Activated naive CD8-positive, alpha-beta T cell (primary cell): Measurements from ENCODE around the gene HS6ST1.

ENCODE experiments used
- H3K27ac Mint-ChIP-seq: one replicate; pipeline ENCODE4 v1.8.0; 2021; ENCODE audit warnings: mixed read lengths
- H3K27me3 Mint-ChIP-seq: one replicate; pipeline ENCODE4 v1.8.0; 2021; ENCODE audit warnings: mixed read lengths
- H3K36me3 Mint-ChIP-seq: one replicate; pipeline ENCODE4 v1.8.0; 2021; ENCODE audit warnings: mixed read lengths
- H3K4me1 Mint-ChIP-seq: one replicate; pipeline ENCODE4 v1.8.0; 2021; ENCODE audit warnings: low read depth, mixed read lengths
- H3K4me3 Mint-ChIP-seq: one replicate; pipeline ENCODE4 v1.8.0; 2021; ENCODE audit warnings: mild to moderate bottlenecking, mixed read lengths
- H3K9me3 Mint-ChIP-seq: one replicate; pipeline ENCODE4 v1.8.0; 2021; ENCODE audit warnings: low read depth, mixed read lengths

Gene HS6ST1

DNA sequence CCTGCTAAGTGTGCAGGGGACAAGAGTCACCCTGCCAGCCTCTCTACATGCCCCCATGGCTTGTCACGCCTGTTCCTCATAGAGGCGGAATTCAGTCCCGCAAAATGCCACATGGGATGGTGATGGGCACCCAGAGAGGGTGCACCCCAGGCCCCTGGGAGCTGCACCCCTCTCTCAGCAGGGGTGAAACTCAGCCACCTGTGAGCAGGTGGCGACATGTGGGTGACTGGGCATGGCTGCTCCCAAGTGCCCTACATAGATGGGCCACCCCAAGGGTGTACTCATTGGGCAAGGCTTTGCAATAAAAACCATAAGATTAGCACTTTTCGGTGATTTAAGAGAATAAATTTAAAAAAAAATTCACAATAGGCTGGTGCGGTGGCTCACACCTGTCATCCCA, 6.3 kb downstream of the HS6ST1 start:
- H3K4me1 Mint-ChIP-seq = peaks cover 44% of the 10 kb centered on the region
- H3K36me3 Mint-ChIP-seq = no peaks in the 10 kb centered on the region
- no peak overlapping the region for H3K4me3 Mint-ChIP-seq
- H3K27ac Mint-ChIP-seq = no peak overlapping the region
- no peaks in the 10 kb centered on the region for H3K9me3 Mint-ChIP-seq
- H3K27me3 Mint-ChIP-seq = no peaks in the 10 kb centered on the region

GRCh38 chr2:128311755-128312341, 6.8 kb downstream of the HS6ST1 start:
- no peaks in the 10 kb centered on the region for H3K9me3 Mint-ChIP-seq
- peaks cover 45% of the 10 kb centered on the region for H3K4me1 Mint-ChIP-seq
- no peaks in the 10 kb centered on the region for H3K27me3 Mint-ChIP-seq
- no peaks in the 10 kb centered on the region for H3K36me3 Mint-ChIP-seq
- H3K4me3 Mint-ChIP-seq = no peak overlapping the region
- H3K27ac Mint-ChIP-seq = no peak overlapping the region

DNA sequence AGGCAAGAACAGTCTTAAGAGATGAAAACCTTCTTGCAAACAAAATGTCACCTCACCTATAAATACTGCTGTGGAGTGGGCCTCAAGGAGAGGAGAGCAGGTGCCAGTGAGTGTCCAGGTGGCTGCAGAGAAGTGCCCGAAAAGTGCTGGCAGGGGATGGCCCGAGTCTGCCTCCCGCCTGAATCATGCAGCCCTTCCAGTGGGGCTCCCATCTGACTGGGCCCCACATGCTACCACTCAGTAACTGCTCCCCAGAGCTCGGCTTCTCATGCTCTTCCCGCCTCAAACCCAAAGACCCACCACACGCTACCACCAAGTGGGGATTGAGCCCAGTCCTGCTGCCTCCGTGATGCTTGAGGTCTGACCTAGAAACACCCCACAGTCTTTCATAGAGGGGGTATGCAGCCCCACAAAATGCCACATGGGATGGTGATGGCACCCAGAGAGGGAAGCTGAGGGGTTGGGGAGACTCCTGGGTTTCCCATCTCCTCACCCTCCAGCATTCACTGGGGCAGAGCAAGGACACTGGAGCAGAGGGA, 7.4 kb downstream of the HS6ST1 start:
- H3K27me3 Mint-ChIP-seq = no peaks in the 10 kb centered on the region
- H3K27ac Mint-ChIP-seq = no peak overlapping the region
- H3K36me3 Mint-ChIP-seq = no peaks in the 10 kb centered on the region
- H3K4me3 Mint-ChIP-seq = no peak overlapping the region
- no peaks in the 10 kb centered on the region for H3K9me3 Mint-ChIP-seq
- H3K4me1 Mint-ChIP-seq = peaks cover 40% of the 10 kb centered on the region

DNA sequence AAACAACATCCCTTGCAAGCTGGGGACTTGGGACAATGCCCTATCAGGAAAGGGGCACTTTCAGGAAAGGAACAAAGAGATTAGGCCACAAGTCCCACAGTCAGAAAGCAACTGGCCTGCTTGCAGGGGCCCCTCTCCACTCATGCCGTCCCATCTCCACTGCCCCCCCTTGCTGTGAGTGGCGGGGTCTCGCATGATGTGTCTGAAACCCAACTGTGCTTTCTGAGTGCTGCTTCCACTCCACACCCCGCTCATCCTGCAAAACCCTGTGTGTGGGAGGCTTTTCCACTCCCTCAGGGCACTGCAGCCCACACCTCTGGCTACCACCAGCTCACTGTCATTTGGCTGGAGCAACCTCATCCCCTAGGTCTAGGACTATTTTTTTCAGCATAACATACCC, 7.9 kb downstream of the HS6ST1 start:
- Mint-ChIP-seq H3K27me3 (no peaks in the 10 kb centered on the region), H3K9me3 (no peaks in the 10 kb centered on the region), H3K4me3 (no peak overlapping the region), H3K4me1 (peaks cover 37% of the 10 kb centered on the region), H3K27ac (no peak overlapping the region), H3K36me3 (no peaks in the 10 kb centered on the region)

DNA sequence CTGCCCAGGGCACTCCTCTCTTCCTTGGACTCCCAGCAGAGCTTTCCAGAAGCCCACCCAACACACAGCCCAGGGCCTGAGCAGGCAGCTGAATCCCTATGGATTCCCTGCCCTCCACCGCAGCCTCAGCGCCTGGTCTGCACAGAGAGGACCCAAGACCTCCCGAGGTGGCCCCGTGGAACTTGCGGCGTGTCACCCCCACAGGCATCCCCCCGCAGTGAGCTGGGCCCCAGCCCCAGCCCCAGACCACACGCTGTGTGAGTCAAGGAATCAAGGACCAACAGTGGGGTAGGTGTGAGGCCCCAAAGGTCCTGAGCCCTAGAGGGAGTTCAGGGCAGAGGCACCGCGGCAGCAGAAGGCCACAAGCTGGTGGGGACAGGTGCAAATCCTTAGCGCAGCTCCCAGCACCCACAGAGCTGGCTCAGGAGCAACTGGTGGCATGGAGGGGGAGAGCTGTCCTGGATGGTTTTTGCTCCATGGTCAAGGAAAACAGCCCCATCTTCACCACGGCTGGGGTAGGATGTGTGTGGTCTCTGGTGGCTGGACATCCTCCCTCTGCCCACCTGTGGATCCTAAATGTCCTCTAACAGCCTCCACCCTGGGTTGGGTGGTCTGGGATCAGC, 8.5 kb downstream of the HS6ST1 start:
- no peaks in the 10 kb centered on the region for H3K36me3 Mint-ChIP-seq
- H3K4me1 Mint-ChIP-seq = peaks cover 32% of the 10 kb centered on the region
- H3K27me3 Mint-ChIP-seq = no peaks in the 10 kb centered on the region
- H3K27ac Mint-ChIP-seq = no peak overlapping the region
- no peaks in the 10 kb centered on the region for H3K9me3 Mint-ChIP-seq
- H3K4me3 Mint-ChIP-seq = no peak overlapping the region

DNA sequence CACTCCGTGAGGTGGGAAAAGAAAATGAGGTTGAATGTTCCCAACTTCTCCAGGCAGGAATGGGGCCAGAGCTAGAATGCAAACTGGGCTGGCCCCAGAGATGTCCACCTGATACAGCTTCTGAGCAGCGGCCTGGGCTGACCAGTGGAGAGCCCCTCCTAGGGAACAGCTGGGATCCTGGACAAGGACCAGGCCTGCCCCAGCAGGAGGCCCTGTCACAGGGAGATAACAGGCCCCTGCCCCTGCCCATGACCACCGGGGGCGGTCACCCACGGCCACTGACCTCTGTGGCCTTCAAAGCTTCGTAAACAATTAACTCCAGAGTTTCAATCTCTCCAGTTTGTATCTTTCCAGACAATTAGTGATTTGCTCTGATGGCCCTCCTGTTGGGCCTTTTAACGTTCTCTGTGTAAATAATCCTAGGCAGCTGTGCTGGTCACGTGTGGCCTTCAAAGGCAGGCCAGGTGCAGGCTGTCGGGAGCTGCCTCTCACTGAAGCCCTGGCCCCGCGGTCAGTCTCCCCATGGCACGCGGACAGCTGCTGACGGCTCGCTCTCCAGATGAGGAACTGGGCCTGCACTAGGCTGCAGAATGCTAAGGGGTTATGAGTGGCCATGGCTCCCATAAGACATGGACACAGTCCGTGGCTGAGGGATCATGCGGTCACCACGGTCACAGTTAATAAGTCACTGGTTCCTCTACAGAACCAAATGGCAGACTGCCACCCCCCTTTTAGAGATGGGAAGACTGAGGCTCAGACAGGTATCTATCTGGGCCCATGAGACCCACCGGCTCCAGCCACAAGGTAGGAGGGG, 9.2 kb downstream of the HS6ST1 start:
- no peak overlapping the region for H3K4me3 Mint-ChIP-seq
- no peaks in the 10 kb centered on the region for H3K9me3 Mint-ChIP-seq
- no peaks in the 10 kb centered on the region for H3K36me3 Mint-ChIP-seq
- no peak overlapping the region for H3K27ac Mint-ChIP-seq
- H3K4me1 Mint-ChIP-seq = peaks cover 26% of the 10 kb centered on the region
- no peaks in the 10 kb centered on the region for H3K27me3 Mint-ChIP-seq

DNA sequence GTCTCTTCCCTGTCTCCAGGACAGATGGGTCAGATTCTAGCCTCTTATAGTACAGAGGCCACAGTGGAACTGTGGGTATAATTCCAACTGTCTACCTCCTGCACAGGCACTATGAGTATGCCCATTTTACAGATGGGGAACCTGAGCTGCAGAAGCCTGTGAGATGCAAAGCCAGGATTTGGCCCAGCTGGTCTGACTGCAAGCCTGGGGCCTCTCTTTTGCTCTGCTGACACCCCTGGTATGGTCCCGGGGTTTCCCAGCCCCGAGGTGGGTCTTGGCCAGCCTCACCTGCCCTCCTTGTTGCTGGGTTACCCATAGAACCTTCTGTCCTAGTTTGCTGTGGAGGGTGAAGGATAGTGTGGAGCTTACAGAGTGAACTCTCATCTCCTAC, 9.8 kb downstream of the HS6ST1 start:
- H3K4me1 Mint-ChIP-seq = peaks cover 22% of the 10 kb centered on the region
- H3K27ac Mint-ChIP-seq = no peak overlapping the region
- no peaks in the 10 kb centered on the region for H3K27me3 Mint-ChIP-seq
- H3K36me3 Mint-ChIP-seq = no peaks in the 10 kb centered on the region
- no peaks in the 10 kb centered on the region for H3K9me3 Mint-ChIP-seq
- H3K4me3 Mint-ChIP-seq = no peak overlapping the region

DNA sequence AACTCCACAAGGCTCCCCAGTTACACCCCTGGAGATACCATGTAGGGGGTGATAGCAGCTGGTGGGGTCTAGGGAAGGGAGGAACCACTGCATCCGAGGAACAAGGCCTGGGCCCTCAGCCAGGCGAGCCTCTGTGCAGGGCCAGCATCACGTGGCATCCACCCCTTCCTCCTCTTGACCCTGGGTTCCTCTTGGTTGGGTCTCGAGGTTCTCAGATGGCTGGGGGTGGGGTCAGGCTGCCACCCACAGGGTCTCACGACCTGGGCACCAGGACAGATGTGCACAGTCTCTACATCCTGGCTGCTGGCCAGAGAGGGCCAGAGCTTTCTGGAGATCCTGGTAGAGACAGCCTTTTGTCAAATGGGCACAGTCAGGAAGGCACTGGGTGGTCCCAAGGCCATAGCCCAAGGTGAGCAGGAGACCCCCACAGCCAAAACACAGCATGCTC, 10.4 kb downstream of the HS6ST1 start:
- Mint-ChIP-seq H3K4me1 (peaks cover 16% of the 10 kb centered on the region), H3K27me3 (no peaks in the 10 kb centered on the region), H3K36me3 (no peaks in the 10 kb centered on the region), H3K27ac (no peak overlapping the region), H3K9me3 (no peaks in the 10 kb centered on the region), H3K4me3 (no peak overlapping the region)

- H3K36me3 Mint-ChIP-seq = no peaks in the 10 kb centered on the region
- H3K4me3 Mint-ChIP-seq = no peak overlapping the region
- H3K27me3 Mint-ChIP-seq = no peaks in the 10 kb centered on the region
- H3K4me1 Mint-ChIP-seq = peaks cover 10% of the 10 kb centered on the region
- no peaks in the 10 kb centered on the region for H3K9me3 Mint-ChIP-seq
- H3K27ac Mint-ChIP-seq = no peak overlapping the region
These were observed 11.1 kb downstream of the HS6ST1 start for GRCh38 chr2:128307595-128307994.

GRCh38 chr2:128306931-128307460, 11.7 kb downstream of the HS6ST1 start:
- H3K27ac Mint-ChIP-seq = no peak overlapping the region
- H3K36me3 Mint-ChIP-seq = no peaks in the 10 kb centered on the region
- H3K9me3 Mint-ChIP-seq = no peaks in the 10 kb centered on the region
- H3K4me3 Mint-ChIP-seq = no peak overlapping the region
- H3K4me1 Mint-ChIP-seq = peaks cover 7% of the 10 kb centered on the region
- no peaks in the 10 kb centered on the region for H3K27me3 Mint-ChIP-seq

GRCh38 chr2:128306081-128306930, 12.4 kb downstream of the HS6ST1 start:
- no peaks in the 10 kb centered on the region for H3K36me3 Mint-ChIP-seq
- H3K4me3 Mint-ChIP-seq = no peak overlapping the region
- H3K4me1 Mint-ChIP-seq = peaks cover 7% of the 10 kb centered on the region
- H3K27ac Mint-ChIP-seq = no peak overlapping the region
- no peaks in the 10 kb centered on the region for H3K27me3 Mint-ChIP-seq
- no peaks in the 10 kb centered on the region for H3K9me3 Mint-ChIP-seq

GRCh38 chr2:128305555-128306080, 13.1 kb downstream of the HS6ST1 start:
- H3K36me3 Mint-ChIP-seq = no peaks in the 10 kb centered on the region
- H3K27me3 Mint-ChIP-seq = no peaks in the 10 kb centered on the region
- H3K4me3 Mint-ChIP-seq = no peak overlapping the region
- peaks cover 4% of the 10 kb centered on the region for H3K4me1 Mint-ChIP-seq
- H3K27ac Mint-ChIP-seq = no peak overlapping the region
- H3K9me3 Mint-ChIP-seq = no peaks in the 10 kb centered on the region

DNA sequence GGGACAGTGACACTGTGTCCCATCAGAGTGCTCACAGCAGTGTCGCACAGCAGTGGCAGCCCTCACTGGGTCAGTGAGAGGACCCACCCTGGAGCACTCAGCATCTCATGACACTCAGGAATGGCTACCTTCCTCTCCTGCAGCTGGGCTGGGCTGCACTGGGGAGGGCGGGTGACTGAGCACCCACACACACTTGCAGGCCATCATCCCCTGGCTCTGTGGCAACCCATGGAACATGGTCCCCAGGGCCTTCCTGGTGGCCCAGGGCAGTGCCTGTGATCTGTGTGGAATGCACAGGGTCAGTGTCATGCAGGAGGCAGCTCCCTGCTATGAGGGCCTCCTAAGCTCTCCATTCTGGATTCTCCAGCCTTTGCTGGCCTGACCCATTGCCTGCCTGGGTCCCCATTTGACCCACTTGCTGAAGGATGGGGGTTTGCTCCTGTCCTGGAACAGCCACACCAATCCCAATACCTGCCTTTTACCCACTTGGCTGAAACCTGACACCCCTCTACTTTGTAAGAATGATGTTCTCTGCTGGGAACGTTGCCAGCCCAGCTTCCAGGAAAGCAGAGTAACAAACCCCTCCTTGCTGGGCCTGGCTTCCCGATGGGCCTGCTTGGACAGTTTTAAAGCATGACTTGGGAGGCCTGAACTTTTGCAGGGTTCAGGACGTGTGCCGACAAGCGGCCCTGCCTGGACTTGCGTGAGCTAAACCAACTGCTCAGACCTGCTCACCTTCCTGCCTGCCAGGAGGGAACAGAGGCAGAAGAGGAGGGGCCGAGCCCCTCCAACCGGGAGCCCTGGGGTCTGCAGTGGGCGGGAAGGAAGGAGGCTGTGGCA, 13.7 kb downstream of the HS6ST1 start:
- Mint-ChIP-seq H3K27me3 (no peaks in the 10 kb centered on the region), H3K36me3 (no peaks in the 10 kb centered on the region), H3K27ac (no peak overlapping the region), H3K4me1 (peaks cover 4% of the 10 kb centered on the region), H3K9me3 (no peaks in the 10 kb centered on the region), H3K4me3 (no peak overlapping the region)

- no peaks in the 10 kb centered on the region for H3K9me3 Mint-ChIP-seq
- H3K36me3 Mint-ChIP-seq = no peaks in the 10 kb centered on the region
- H3K4me3 Mint-ChIP-seq = no peak overlapping the region
- no peak overlapping the region for H3K27ac Mint-ChIP-seq
- H3K4me1 Mint-ChIP-seq = peaks cover 4% of the 10 kb centered on the region
- H3K27me3 Mint-ChIP-seq = no peaks in the 10 kb centered on the region
These were observed 14.3 kb downstream of the HS6ST1 start for GRCh38 chr2:128304330-128304714.
